ENCODE data around the gene PLAC1.

Gene PLAC1

DNA sequence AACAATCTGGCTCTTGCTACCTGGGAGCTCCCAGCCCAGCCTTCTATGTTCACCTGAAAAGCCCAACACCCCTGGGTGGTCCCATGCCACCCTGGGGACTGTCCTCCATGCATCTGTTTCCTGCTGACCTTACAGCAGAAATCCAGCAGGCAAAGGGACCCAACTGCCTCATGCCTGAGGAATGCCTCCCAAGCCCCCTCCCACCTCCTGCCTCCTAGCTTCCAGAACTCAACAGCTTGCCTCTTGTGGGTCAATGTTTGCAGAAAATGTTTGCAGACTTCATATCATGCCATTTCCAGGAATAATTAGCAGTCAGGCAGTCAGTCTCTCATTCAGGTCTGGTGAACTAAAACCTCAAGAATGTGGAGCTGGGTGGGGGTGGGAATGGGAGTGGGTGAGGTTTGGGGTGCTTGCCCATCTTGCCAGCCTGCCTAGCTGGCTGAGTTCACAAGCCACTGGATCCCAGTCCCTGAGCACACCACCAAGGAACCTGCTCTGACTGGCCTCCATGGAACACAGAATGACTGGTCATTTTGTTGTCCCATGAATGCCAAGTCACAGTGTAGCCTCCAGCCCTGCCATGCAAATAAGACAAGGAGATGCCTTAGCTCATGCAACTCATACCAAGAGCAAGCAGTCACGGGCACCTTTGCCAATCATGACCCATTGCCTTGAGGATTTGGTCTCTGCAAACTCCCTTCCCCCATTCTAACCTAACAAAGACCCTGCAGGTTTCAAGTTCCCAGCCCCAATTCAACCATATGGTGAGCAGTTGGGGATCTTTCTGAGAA lies 12.1 kb upstream of the PLAC1 start:
- peak; percentile 29 for DNase-seq

GRCh38 chrX:134669378-134670098 lies 11.3 kb upstream of the PLAC1 start:
- no peak for DNase-seq

DNA sequence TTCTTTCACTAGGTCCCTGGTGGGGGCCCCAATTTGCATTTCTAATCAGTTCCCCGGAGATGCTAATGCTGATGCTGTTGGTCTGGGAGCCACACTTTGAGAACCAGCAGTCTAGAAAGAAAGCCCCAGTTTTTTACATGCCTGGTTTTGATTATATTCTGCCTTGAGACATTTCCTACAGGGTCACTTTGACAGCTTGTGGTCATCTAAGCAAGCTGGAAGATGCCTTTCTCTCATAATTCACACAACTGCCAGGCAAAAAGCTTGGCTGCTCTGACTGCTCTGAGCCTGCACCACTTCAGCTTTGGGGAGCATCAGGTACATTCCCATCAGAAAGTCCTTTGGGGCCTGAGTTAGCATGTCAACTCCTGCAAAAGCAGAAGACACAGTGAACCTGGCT lies 5.9 kb upstream of the PLAC1 start:
- DNase-seq, result no peak

DNA sequence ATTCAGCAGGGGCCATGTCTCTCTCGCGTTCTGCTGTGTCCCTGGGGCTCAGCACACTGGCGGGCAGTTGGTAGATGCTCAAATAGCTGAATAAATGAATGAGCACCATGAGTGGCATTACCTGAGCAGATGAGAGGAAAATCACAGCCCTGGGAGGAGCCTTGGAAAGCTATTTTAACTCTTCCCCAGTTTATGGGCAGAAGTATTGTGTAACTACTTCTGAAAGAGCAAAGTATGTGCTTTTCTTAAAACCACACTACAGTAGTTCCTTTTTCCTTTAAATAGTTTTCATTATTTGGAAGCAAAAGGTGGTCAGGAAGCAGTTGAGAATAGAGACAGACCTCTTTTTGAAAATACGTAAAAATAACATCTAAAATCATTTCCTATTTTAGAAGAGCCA lies 3.0 kb upstream of the PLAC1 start:
- no peak for DNase-seq

DNA sequence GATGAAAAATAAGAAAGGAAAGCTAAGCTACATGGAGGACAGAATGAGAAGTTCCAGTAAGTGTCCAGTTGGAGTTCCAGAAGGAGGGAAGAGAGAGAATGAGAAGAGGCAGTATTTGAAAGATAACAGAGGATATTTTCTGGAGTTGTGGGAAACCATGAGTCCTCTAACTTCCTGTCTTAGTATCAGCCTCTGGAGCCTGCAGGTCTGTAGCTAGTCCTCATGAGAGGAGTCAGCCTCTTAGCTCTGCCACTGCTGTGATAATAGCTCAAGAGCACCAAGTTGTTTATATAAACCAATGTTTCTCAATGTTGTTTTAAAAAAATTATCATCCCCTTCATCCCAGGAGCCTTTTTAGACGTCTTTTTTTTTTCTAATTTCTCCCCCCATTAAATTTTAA lies 2.4 kb upstream of the PLAC1 start:
- DNase-seq, result no peak

- DNase-seq, result no peak
Observed at GRCh38 chrX:134659761-134660160, 1.5 kb upstream of the PLAC1 start.

GRCh38 chrX:134658760-134659023 lies 421 bp upstream of the PLAC1 start:
- DNase-seq, result no peak

GRCh38 chrX:134654398-134655012 lies 3.8 kb downstream of the PLAC1 start:
- DNase-seq, result no peak

- no peak for DNase-seq
Observed at GRCh38 chrX:134653835-134654234, 4.4 kb downstream of the PLAC1 start.

- DNase-seq, result no peak
Observed at GRCh38 chrX:134650701-134651100, 7.6 kb downstream of the PLAC1 start.

- DNase-seq, result no peak
Observed at GRCh38 chrX:134649770-134650169, 8.5 kb downstream of the PLAC1 start.

DNA sequence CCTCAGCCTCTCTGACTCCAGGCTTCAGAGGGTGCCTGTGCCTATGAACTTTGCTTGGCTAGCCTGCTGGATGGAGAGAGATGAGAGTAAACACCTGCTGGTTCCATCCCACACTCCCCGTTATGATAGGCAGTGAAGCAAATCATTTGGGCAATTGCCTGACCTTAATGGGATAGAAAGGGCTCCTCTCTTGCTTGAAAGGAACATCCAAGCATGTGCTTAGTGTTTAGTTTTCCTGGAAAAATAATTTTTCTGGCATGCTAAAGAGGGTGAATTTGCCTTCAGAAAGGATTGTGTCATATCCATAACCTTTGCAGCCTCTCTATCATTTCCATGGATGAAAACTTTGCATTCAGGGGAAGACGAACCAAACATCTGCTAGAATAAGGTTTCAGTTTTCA lies 10.8 kb downstream of the PLAC1 start:
- no peak for DNase-seq

DNA sequence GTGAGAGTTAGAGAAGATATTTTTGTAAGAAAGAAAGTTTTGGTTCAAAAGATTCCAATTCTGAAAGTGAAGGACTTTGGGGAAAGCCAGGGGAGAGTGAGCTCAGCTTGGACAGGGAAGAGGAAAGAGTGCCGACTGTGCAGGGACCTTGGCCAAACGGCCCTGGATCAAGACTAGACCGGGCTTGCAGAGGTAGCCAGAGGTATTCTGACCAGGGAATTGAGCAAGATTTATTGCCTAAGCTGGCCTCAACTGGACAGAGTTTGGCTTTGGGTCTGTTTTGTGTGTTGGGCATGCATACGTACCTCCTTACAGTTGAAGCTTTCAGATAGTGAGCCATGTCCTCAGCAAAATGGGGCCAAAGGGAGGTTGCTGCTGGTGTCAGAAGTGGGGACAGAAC lies 11.6 kb downstream of the PLAC1 start:
- DNase-seq, result no peak

GRCh38 chrX:134645936-134646543 lies 12.2 kb downstream of the PLAC1 start:
- DNase-seq, result no peak

GRCh38 chrX:134642386-134642785 lies 15.9 kb downstream of the PLAC1 start:
- no peak for DNase-seq

- no peak for DNase-seq
Observed at GRCh38 chrX:134641346-134641745, 16.9 kb downstream of the PLAC1 start.

DNA sequence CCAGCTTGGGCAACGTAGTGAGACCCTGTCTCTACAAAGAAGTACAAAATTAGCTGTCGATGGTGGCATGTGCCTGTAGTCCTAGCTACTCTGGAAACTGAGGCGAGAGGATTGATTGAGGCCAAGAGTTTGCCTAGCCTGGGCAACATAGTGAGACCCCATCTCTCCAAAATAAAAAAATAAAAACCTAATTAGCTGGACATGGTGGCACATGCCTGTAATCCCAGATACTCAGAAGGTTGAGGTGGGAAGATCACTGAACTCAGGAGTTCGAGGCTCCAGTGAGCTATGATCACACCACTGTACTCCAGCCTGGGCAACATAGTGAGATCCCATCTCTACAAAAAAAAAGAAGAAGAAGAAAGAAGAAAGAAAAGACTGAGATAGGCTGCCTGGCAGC lies 17.4 kb downstream of the PLAC1 start:
- no peak for DNase-seq

GRCh38 chrX:134636851-134637250 lies 21.4 kb downstream of the PLAC1 start:
- peak; percentile 80 for DNase-seq

DNA sequence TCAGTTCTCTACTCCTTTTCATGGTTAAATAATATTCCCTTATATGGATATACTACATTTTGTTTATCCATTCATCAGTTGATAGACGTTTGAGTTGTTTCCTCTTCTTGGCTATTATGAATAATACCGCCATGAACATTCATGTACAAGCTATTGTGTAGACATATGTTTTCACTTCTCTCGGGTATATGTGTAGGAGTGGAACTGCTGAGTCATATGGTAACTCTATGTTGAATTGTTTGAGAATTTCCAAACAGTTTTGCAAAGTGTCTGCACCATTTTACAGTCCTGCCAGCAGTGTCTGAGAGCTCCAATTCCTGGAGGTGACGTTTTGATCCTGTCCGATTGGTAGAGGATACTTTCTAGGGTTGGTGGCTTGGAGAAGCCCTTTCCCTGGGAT lies 23.6 kb downstream of the PLAC1 start:
- DNase-seq, result no peak

GRCh38 chrX:134633832-134634231 lies 24.4 kb downstream of the PLAC1 start:
- no peak for DNase-seq

GRCh38 chrX:134633394-134633793 lies 24.9 kb downstream of the PLAC1 start:
- DNase-seq, result no peak

- no peak for DNase-seq
Observed at GRCh38 chrX:134632355-134632754, 25.9 kb downstream of the PLAC1 start.

- DNase-seq, result no peak
Observed at GRCh38 chrX:134631426-134632346, 26.6 kb downstream of the PLAC1 start.

Data from NCI-H446 treated with DMSO at 0.1 percent for 48 hours (cell line).